GF-D8 (cell line): ENCODE measurements around the gene ELL2.
"Not testable (repeated sequence)": the region's sequence is repeated elsewhere in the genome, so short reads cannot be mapped to it uniquely, and the experiment has no call there.

ENCODE experiments used
- DNase-seq: peaks from one replicate; lab custom pipeline; 2025; lab: John Stamatoyannopoulos, UW

Gene ELL2

GRCh38 chr5:95907740-95908706, 53.6 kb downstream of the ELL2 start:
- no peak for DNase-seq

GRCh38 chr5:95907067-95907705, 54.5 kb downstream of the ELL2 start:
- DNase-seq: no peak

- not testable (repeated sequence) for DNase-seq
Observed at GRCh38 chr5:95906398-95906797, 55.3 kb downstream of the ELL2 start.

DNA sequence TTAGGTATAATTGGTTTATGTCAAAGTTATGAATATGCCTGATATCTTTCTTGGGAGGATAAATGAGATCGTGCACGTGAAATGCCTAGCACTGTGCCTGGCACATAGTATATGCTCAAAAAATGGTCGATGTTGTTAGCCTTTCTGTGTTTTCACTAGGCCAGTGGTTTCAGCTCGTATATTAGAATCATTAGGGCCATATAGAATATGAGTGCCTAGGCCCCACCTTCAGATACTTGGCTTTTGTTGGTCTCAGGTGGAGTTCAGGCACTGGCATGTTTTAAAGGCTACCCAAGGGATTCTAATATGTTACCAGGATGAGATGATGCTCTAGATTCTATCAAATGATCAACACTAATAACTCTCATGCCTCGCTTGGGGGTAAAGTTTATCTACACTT, 56.8 kb downstream of the ELL2 start:
- no peak for DNase-seq

GRCh38 chr5:95903838-95904237, 57.8 kb downstream of the ELL2 start:
- DNase-seq: no peak

GRCh38 chr5:95901676-95902627, 59.7 kb downstream of the ELL2 start:
- DNase-seq: no peak

DNA sequence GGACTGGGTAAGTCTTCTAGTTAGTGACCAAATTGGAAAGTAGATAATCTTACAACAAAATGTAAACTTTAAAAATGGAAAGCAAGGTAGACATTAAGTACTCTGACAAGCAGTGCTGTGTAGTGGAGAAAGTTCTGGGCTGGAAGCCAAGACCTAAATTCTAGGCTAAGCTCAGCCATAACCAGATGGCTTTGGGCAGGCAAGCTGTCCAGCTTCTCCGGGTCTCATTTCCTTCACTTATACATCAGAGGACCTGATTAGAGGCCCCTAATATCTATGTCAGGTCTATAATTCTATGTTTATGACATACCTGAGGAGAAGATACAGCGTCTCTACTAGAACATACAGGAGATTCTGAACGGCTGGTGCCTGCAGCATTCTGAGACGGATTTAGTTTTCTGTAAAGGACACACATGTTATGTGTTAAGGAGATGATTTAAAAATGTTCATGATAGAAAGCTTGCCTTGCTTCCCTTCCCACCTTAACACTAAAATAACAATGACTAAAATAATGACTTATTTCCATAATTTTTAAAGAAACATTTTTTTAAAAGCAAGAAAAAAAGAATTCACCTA, 61.2 kb downstream of the ELL2 start:
- no peak for DNase-seq

- no peak for DNase-seq
Observed at GRCh38 chr5:95899829-95900228, 61.8 kb downstream of the ELL2 start.

- DNase-seq: no peak
Observed at GRCh38 chr5:95899006-95899405, 62.6 kb downstream of the ELL2 start.

- DNase-seq: no peak
Observed at GRCh38 chr5:95895771-95896170, 65.9 kb downstream of the ELL2 start.

DNA sequence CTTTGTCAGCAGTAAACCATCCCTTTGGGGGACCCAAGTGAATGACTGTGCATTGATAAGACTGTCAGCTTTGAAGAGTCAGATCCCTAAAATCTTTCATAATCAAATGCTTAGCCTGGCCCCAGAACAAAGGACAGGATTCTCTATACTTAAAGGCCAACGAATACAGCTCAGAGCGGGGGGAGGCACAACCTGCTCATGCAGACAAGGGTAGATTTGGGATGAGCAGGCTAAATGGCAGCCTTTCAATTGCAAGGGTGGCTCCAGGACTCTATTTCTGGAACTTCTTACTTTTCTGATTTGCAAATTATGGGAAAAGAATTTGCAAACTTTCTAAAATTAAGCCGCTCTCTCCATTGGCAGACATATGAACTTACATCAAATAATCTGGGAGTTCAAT, 66.4 kb downstream of the ELL2 start:
- no peak for DNase-seq

DNA sequence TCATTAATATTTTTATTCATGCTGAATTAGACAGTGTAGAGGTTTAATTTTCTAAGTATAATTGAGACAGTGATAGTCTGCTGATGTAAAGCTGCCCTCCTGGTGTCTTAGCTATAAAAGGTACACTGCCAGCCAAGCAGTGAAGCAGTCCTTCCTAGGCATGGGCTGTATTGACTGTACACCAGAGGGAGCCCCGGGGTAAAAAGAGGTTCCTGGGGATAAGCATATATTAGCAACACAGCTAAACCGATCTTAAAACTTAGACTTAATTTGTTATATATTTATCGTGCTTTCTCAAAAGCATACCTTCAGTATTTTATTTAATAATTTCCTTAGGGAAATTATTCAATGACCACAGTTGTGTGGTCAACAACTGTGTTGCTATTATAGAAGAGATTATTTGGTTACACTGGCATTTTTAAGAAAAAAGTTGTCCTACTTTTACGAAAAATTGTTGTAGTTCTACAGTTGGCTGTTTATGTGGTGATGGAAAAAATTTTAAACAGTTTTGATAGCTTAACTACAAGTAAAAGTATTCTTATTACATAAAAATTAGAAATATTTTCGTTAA, 68.8 kb downstream of the ELL2 start:
- no peak for DNase-seq

- no peak for DNase-seq
Observed at GRCh38 chr5:95891499-95891898, 70.2 kb downstream of the ELL2 start.

- no peak for DNase-seq
Observed at GRCh38 chr5:95889076-95889475, 72.6 kb downstream of the ELL2 start.

- DNase-seq: no peak
Observed at GRCh38 chr5:95887977-95888376, 73.7 kb downstream of the ELL2 start.

- DNase-seq: no peak
Observed at GRCh38 chr5:95886340-95887044, 75.2 kb downstream of the ELL2 start.

GRCh38 chr5:95884511-95884910, 77.1 kb downstream of the ELL2 start:
- no peak for DNase-seq

DNA sequence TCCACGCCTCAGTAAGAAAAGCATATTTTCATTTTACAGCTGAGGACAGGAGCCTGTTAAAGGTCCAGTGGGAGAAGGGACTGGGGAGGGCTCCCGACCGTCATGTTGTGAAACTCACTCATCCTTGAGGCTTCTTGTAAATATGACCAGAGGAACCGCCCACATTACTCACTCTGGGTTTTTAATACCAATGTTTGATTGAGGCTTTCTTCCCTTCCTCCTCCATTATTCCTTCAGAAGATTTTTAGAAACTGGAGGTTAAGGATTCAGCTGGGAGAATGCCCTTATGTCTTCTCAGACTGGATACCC, 77.7 kb downstream of the ELL2 start:
- DNase-seq: no peak

DNA sequence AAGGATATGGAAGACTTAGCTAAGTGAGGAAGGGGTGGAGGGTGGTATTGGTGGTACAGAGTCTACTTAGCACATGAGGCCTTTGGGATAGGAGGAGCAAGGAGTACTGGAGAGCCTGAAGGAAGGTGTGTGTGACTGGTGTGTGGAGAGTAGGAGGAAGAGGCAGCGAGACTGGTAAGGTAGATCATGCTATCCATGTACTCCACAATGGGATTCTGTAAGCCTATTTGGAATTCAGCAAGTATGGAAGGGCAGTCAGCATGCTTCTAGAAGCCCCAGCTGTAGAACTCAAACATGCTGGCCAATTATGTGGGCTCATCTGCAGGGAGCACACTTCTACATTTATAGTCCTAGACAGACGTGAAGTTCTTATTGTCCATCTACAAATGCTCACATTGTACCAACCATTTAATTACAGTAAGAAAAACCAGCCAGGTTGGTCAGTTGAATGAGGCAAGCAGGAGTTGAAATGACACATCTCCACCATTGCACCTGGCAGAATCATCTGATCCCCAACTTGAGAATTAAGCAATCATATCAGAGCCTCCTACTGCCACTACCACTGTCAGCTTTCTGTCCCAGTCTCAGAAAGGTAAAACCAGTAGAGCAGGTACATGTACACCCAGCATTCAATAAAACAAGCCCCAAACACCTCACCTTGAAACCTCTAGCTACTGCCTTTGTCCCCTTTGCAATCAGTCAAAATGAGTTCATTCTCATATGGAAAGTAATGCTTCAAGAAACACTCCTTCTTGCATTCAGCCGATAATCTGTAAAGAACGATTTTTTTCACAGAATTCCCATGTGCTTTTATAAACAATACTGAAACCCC, 78.2 kb downstream of the ELL2 start:
- DNase-seq: no peak

DNA sequence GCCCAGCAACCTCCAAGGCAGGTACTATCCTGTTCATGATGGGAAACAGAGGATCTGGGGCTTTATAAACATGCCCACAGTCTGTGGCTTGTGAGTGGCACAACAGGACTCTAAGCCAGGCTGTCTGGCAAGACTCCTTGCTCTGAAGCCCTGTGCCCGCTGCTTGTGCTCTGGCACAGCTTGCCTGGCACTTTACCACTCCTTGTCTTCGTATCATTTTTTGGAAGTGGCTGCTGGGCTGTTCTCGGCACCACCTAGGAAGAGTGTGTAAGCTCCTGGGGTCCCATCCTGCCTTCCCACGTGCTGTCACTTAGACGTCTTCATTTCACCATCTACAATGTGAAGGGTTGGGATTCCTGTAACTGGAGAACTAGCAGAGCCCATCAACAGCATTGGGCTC, 79.8 kb downstream of the ELL2 start:
- no peak for DNase-seq
